ENCODE data around the gene GRID1.
"Not testable (repeated sequence)": the region's sequence is repeated elsewhere in the genome, so short reads cannot be mapped to it uniquely, and the experiment has no call there.

GRID1 gene

DNA sequence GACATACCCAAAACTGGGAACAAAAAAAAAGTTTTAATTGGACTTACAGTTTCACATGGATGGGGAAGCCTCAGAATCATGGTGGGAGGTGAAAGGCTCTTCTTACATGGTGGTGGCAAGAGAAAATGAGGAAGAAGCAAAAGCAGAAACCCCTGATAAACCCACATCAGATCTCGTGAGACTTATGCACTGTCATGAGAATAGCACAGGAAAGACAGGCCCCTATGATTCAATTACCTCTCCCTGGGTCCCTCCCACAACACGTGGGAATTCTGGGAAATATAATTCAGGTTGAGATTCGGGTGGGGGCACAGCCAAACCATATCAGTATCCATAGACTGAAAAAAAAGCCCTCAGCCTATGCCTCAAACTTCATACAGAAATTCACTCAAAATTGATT is 647.2 kb downstream of the GRID1 start:
- DNase-seq (ENCODE audit: low read depth) = no peak

DNA sequence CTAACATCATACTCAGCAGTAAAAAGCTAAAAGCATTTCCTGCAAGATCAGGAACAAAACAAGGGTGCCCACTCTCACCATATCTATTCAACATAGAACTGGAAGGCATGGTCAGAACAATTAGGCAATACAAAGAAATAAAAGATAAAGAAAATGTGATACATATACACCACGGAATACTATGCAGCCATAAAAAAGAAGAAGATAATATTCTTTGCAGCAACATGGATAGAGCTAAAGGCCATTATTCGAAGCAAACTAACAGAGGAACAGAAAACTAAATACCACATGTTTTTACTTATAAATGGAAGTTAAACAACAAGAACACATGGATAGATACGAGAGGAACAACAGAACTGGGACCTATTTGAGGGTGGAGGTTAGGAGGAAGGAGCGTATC is 652.7 kb downstream of the GRID1 start:
- DNase-seq (ENCODE audit: low read depth) = no peak

DNA sequence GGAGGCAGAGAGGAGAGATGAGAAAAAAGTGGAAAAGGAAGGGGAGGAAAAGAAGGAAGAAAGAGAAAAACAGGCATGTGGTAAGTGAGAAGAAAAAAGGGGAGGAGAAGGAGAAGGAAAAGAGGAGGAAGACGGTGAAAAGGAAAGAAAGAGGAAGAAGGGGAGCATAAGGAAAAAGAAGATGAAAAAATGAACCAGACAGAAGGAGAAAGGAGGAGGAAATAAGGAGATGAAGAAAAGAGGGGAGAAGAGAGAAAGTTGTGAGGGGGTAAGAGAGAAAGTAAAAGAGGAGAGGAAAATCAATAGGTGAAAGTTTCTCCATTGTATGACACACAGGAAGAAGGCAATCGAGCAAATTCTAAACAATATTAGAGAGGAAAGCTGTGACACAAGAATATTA is 663.8 kb downstream of the GRID1 start:
- no peak for DNase-seq (ENCODE audit: low read depth)

DNA sequence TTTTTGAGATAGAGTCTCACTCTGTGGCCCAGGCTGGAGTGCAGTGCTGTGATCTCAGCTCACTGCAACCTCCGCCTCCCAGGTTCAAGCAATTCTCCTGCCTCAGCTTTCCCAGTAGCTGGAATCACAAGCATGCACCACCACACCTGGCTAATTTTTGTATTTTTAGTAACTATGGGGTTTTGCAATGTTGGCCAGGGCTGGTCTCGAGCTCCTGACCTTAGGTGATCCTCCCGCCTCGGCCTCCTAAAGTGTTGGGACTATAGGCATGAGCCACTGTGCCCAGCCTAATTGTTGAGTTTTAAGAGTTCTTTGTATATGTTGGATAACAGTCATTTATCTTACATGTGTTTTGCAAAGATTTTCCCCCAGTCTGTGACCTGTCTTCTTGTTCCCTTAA is 667.5 kb downstream of the GRID1 start:
- not testable (repeated sequence) for DNase-seq (ENCODE audit: low read depth)

DNA sequence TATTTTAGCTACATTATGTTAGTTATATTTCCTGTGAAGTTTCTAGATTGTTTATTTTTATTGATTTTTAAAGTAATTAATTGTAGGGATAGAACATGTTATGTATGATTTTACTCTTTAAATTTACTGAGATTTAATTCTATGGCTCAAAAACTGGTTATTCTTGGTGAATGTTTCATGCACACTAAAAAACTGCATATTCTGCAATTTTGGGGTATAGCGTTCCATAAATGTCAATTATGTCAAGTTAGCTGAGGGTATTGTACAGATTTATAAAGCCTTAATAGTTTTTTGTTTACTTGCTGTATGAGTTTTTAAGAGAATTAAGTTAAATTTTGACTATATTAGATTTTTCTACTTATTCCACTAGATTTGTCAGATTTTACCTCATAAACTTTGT is 669.7 kb downstream of the GRID1 start:
- DNase-seq (ENCODE audit: low read depth) = no peak

DNA sequence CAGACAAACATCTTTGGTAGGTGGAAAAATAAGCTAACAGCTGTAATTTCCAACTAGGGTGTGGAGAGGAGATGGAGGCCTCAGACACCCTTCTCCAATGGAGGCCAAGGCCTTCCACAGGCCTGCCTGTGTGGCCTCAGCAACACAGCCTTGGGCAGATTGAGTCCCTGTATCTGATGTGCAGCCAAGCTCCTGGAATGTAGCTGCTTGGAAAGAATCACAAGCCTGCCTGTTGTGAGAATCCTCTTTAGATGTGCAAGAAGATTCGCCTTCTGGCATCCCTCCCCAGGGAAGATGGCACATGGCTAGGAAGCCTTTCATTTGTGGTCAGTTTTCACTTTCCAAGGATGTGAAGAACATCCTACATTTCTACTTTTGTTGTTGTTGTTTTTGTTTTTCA is 684.0 kb downstream of the GRID1 start:
- DNase-seq (ENCODE audit: low read depth) = no peak

DNA sequence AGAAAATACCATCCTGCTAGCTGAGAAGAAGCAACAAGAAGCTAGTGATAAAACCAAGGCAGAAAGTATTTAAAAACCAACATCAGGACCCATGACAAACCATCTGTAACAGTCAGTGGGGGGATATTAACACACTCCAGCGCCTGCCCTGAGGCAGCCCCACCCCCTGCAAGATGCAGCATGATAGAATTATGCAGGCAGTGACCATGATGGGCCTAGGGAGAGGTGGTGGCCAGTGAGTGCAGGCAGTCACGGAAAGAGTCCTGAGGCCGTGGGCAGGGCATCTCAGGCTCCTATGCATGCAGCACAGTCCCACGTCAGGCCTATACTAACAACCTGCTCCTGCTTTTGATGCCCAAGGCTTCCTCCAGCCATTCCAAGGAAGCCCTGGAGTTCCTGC is 686.9 kb downstream of the GRID1 start:
- DNase-seq (ENCODE audit: low read depth) = no peak

DNA sequence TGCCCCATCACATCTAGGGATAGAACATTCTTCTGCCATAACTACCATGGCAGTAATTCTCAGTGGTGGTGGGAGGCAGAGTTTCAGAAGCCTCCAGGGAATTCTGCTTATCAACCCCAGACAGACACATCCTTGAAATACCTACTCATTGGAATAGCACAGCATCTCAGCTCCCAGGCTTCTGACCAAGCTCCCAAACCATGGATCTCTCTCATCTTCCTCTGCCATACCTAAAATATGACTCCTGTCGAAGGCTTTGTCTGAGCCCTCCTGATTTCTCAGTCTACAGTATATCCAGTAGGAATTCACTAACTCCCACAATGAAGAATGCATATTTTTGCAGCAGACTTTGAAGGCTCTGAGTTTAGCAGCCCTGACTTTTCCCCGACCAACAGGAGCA is 687.5 kb downstream of the GRID1 start:
- DNase-seq (ENCODE audit: low read depth) = no peak

DNA sequence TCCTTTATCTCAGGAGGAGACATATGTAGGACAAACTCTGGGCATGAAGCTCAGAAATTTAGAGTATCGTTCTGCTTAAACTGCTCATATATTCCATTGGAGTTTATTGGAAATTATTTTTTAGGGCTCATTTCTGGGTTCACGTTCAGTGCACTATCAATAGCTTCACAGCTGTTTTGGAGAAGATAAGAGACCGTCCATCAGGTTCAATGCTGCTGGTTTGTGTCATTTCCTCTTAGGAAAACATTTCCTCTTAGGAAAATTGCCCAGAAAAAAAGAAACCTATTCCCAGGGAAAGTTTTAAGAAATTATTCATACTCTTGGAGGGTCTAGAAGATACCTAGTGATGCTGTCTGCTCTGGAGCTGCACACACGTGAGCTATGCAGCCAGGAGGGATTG is 691.7 kb downstream of the GRID1 start:
- no peak for DNase-seq (ENCODE audit: low read depth)

DNA sequence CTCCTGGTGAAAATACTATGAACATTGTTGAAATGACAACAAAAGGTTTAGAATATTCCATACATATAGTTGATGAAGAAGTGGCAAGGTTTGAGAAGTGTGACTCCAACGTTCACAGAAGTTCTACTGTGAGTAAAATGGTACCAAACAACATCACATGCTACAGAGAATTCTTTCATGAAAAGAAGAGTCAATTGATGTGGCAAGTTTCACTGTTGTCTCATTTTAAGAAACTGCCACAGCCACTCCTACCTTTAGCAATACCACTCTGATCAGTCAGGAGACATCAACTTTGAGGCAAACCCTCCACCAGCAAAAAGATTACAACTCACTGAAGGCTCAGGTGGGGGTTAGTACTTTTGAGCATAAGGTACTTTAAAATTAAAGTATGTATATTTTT is 693.3 kb downstream of the GRID1 start:
- DNase-seq (ENCODE audit: low read depth) = no peak

DNA sequence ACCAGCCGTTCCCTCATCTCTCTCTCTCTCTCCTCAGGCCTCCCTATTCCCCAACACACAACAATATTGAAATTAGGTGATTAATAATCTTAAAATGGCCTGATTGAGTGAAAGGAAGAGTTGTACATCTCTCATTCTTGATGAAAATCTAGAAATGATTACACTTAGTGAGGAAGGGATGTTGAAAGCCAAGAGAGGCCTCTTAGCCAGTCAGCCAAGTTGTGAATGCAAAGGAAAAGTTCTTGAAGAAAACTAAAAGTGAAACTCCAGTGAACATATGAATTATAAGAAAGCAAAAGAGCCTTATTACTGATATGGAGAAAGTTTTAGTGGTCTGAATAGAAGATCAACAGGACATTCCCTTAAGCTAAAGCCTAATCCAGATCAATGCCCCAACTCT is 695.1 kb downstream of the GRID1 start:
- no peak for DNase-seq (ENCODE audit: low read depth)

DNA sequence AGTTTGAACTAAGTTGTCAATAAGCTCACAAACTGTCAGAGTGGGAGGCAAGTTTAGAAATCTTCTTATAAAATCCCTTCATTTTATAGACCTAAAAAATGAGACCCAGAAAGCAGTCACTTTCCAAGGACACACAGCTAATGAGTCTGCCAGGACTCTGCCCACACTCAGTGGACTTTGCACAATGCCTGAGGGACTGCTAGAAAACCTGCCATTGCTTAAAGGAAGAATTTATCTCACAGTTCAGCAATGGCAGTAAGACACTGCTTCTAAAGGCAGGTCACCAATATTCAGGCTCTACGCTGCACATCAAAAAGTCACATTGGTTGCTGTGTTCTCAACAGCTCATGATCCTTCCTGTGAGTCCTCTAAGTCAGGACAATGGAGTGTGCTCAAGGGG is 698.1 kb downstream of the GRID1 start:
- DNase-seq (ENCODE audit: low read depth) = no peak

DNA sequence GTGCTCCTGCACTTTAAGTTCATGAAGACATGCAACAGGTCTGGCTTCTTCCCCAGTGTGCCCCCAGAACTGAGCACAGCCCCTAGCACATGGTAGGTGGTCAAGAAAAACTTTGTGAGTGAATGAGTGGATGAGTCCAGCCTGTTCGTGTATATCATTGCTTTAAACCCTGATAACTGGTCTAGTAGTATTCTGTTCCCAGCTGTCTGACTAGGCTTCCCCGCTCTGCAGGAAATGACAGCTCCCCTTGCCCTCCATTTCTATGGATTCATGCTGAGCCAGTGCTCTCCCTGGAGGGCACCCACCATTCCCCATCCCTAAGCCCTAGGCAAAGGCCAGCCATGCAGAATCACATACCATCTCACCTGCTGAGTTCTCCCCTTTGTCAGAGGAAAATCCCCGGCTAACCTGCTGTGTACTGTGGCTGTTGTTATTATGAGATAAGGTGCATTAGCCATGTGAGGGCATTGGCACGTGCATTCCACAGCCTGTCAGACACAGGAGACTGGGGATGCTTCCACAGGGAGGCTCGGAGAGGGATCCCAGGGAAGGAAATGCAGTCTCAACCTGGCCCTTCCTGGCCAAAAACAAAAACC is 698.9 kb downstream of the GRID1 start:
- DNase-seq (ENCODE audit: low read depth) = no peak

DNA sequence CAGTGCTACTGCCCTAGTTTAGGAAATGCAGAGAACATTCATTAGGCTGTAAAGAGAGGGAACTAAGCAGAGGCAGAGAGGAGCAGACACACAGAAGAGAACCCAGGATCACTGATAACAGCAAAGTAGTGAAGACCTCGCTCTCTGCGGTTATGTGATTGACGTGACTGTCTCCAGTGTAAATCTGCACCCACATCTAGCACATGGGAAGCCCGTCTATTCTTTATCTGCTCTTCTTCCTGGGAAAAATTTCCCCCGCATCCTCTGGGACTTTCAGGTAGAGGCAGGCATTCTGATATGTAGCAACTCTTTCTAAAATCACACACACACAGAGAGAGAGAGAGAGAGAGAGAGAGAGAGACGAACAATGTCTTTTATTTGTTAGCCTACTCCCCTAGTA is 699.6 kb downstream of the GRID1 start:
- no peak for DNase-seq (ENCODE audit: low read depth)

DNA sequence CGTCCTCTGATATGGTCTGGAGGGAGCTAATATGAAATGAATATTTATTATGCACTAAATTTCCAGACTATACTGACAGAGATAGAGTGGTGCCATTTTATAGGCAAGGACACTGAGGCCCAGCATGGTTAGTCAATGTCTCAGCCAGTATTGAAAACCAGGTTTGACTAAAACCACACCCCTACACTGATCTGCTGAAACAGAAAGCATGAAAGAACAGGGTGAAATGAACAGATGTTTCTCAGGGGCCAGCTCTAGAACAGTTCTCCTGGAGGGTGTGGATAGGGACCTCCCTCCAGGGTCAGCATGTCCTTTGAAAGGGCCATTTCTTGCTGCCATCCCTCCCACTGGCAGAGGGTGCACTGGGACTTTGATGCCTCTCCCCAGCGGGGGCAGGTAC is 700.5 kb downstream of the GRID1 start:
- no peak for DNase-seq (ENCODE audit: low read depth)

DNA sequence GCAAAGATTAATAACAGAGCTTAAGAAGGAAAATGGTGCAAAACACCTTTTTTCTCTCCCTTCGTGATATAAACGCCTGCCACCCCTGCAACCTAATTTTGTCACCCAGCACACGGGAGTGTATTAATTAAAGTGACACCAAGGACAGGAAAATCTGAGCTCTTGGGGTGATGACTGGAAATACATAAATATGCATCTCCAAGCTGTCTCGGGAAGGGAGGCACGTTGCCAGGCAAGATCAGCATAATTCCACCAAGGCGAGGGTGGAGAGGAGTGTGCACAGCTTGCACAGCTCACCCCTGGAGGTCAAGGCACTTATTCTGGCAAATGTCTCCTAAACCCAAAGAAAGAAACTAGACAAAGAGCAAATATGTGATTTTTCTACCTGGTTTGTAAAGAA is 700.9 kb downstream of the GRID1 start:
- DNase-seq (ENCODE audit: low read depth) = no peak

DNA sequence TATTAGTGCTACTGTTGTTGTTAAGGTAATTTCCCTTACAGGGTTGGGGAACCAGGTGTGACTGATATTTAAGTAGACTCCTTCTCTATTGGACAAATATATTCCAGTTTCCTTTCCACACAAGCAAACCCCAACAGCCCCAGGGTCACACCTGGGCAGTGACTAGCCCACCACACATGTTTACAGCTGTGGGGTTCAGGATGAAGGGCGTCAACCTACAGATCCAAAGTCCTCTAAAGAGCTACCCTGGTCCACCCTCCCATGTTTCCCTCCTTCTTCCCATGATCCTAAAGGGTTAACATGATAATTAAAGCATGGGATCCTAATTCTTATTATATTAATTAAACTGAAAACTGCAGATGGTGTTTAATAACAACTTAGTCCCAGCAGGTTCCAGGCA is 701.5 kb downstream of the GRID1 start:
- no peak for DNase-seq (ENCODE audit: low read depth)

DNA sequence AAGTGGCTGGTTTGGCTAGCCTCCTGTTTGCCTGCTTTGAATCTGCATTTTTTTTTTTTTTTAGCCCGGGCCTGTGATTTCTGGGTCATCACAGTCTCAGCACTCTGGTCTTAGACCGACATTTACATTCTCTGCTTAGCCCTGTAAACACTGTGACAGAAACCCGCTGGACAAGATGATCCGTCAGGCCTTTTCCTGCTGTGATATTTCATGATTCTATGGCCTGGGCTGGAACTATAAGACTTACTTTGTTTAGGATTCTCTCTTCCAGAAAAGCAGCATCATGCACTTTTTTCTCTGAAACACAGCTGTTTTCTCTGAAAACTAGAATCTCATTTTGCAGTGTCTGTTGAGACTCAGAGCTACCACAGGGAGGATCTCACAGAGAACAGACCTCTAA is 705.5 kb downstream of the GRID1 start:
- no peak for DNase-seq (ENCODE audit: low read depth)

DNA sequence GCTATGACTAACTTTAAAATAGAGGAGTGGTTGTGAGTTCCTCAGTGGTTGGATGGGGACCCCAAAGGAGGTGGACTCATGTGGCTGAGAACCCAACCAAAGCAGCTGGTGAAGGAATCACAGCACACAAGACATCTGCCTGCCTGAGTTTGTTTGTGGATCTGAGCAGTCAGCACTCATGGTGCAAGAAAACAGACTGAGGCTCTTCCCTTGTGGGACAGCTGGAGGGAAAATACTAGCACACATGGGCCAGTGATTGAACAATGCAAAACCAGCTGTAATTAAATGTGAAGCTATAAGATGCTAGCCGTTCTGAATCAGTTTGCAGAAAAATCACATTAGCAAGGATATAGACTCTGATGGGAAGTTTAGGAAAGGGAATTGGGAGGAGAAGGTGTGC is 707.3 kb downstream of the GRID1 start:
- DNase-seq (ENCODE audit: low read depth) = no peak

DNA sequence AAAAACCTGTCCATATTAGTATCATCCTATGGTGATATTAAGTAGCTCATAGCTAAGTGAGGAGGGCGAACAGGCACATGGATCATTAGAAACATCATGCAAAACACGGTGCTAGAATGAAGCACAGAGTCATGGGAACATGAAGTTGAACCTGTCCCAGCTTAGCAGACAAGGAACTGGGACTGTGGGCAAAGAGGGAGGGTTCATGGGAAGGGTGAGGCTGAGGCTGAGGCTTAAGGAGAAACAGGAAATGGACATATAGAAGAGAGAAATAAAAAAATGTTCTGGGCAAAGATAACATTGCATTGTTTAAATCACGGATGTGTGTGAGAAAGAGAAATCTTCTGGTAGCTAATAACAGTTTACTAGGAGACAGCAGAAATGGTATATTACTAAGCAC is 708.1 kb downstream of the GRID1 start:
- no peak for DNase-seq (ENCODE audit: low read depth)

DNA sequence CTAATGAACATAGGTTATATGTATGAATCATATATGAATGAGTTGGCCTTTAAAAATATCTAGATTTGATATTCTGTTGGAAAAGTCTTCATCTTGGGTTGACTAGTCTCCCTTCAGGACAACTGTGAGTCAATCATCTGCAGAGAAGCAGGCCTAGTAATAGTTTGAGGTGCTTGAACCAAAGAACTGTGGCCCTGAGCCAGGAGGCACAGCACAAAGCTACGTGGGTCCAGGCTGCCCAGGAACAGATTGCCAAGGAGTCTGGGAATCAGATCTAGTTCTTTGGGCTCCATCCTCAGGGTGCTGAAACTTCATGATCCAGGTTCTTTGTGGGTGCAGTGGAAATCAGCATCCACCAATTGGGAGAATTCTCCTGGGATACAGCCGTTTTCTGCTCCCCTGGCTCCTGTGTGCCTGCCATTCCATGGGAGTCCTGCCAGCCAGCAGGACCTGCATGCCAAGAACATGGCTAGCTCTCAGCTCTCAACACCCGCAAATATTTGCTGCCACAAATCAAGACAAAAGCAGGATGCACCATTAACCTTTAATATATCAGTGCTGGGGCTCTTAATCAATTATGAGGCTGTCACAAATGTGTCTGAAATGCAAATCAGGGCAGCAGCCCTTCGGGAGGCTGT is 709.0 kb downstream of the GRID1 start:
- no peak for DNase-seq (ENCODE audit: low read depth)

DNA sequence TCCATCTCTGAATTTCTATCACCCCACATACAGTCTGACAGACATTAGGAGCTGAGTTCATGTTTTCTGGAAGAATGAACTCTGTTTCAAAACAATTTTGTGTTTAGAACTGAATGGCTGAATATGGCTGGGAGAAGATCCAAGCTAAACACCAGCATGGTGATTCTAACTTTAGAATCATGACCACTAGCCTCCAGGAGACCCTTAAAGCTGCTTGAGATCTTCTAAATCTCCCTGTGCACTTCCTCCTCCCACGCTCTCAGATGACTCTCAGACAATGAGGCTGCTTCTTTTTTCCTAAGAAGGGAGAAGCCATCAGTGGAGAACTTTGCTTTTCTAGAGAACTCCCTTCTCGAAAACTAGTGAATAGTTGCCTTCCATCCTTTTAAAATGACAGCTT is 711.2 kb downstream of the GRID1 start:
- DNase-seq (ENCODE audit: low read depth) = no peak

DNA sequence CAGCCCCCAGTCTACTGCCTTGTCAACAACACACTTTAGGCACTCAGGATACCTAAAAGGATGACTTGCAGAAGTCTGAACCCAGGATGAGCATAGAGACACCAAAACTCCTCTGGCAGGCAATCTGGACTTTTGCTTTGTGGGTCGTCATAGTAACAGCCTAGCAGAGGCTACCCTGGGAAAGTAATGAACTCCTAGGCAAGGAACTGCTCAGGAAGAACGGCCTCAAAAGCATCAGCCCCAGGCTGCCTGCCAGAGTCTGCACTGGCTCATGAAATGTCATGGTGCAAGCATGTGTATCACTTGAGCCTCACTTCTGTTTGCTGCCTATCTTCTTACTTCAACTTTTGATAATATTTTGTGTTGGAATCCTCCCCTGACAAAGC is 715.1 kb downstream of the GRID1 start:
- no peak for DNase-seq (ENCODE audit: low read depth)

DNA sequence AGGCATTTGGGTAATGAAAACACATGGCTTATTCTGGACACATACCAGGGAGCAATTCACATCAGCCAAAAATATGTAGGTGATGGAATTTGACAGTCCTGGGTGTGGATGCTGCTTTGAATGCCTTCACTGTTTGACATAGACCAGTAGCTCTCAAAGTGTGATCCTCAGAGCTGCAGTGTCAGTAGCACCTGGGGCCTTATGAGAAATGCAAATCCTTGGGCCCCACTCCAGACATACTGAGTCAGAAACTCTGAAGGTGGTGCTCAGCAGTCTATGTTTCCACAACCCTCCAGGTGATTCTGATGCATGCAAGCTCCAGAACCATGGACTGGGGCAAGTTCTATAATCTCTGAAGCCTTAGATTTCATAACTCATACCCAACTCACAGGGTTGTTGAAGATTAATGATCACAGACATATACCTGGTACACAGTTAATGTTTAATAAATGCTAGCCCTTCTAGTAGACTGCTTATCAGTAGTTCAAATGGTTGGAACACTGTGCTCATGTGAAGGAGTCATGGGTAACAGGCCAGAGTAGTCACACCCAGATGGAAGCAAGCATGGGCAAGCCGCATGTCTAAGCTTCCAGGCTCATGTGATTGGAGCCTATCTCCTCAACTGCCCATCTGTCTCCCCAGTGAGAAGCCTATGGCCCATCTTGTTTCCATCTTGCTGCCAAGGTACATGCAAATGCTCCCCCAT is 715.7 kb downstream of the GRID1 start:
- DNase-seq (ENCODE audit: low read depth) = no peak

All from HS-5 (cell line).